ENCODE results near the gene PLEKHA1.
A peak's percentile ranks its signal among the peaks of the same experiment; 100 is the strongest.

PLEKHA1 gene

GRCh38 chr10:122392835-122393234 lies 18.3 kb downstream of the PLEKHA1 start:
- Mint-ChIP-seq H3K27me3 (no peaks in the 10 kb centered on the region), H3K27ac (no peak overlapping the region), H3K36me3 (ENCODE audit: insufficient read depth) (peaks cover 32% of the 10 kb centered on the region), H3K4me3 (no peak overlapping the region), H3K9me3 (no peaks in the 10 kb centered on the region), H3K4me1 (ENCODE audit: low read depth in 2 of 2) (peaks cover 24 to 34% of the 10 kb centered on the region in 2 donors)
- ATAC-seq (replicated peaks): no peak
- DNase-seq: no peak

- no peak for DNase-seq
- Mint-ChIP-seq H3K9me3 (no peaks in the 10 kb centered on the region), H3K4me1 (ENCODE audit: low read depth in 2 of 2) (peaks cover 21 to 30% of the 10 kb centered on the region in 2 donors), H3K4me3 (no peak overlapping the region), H3K36me3 (ENCODE audit: insufficient read depth) (peaks cover 36% of the 10 kb centered on the region), H3K27me3 (no peaks in the 10 kb centered on the region), H3K27ac (no peak overlapping the region)
- no peak for ATAC-seq (replicated peaks)
Measured at GRCh38 chr10:122393288-122393687, 18.8 kb downstream of the PLEKHA1 start.

GRCh38 chr10:122402548-122403131 lies 28.1 kb downstream of the PLEKHA1 start:
- H3K27me3 Mint-ChIP-seq: no peaks in the 10 kb centered on the region
- no peak for DNase-seq
- H3K36me3 Mint-ChIP-seq (ENCODE audit: insufficient read depth): peaks cover 23% of the 10 kb centered on the region
- H3K4me1 Mint-ChIP-seq (ENCODE audit: low read depth in 2 of 2): peaks cover 7 to 13% of the 10 kb centered on the region in 2 donors
- H3K9me3 Mint-ChIP-seq: no peaks in the 10 kb centered on the region
- no peak overlapping the region for H3K4me3 Mint-ChIP-seq
- no peak overlapping the region for H3K27ac Mint-ChIP-seq
- ATAC-seq (replicated peaks): no peak

- H3K27me3 Mint-ChIP-seq: no peaks in the 10 kb centered on the region
- H3K27ac Mint-ChIP-seq: peak overlapping the region; percentile 50 to 77
- H3K4me3 Mint-ChIP-seq: no peak overlapping the region
- DNase-seq: no peak
- H3K4me1 Mint-ChIP-seq (ENCODE audit: low read depth in 2 of 2): peaks cover 7 to 18% of the 10 kb centered on the region in 2 donors
- ATAC-seq (replicated peaks): no peak
- H3K9me3 Mint-ChIP-seq: no peaks in the 10 kb centered on the region
- peaks cover 21% of the 10 kb centered on the region for H3K36me3 Mint-ChIP-seq (ENCODE audit: insufficient read depth)
Measured at GRCh38 chr10:122404576-122404975, 30.1 kb downstream of the PLEKHA1 start.

- peak overlapping the region in 1 of 2 donors; percentile 14 for H3K4me3 Mint-ChIP-seq
- H3K9me3 Mint-ChIP-seq: no peaks in the 10 kb centered on the region
- no peaks in the 10 kb centered on the region for H3K27me3 Mint-ChIP-seq
- H3K4me1 Mint-ChIP-seq (ENCODE audit: low read depth in 2 of 2): peaks cover 7 to 31% of the 10 kb centered on the region in 2 donors
- peak overlapping the region in 1 of 2 donors; percentile 70 for H3K27ac Mint-ChIP-seq
- DNase-seq: no peak
- H3K36me3 Mint-ChIP-seq (ENCODE audit: insufficient read depth): peaks cover 16% of the 10 kb centered on the region
- no peak for ATAC-seq (replicated peaks)
Measured at GRCh38 chr10:122407375-122408125, 33.0 kb downstream of the PLEKHA1 start.

- no peak overlapping the region for H3K4me3 Mint-ChIP-seq
- peak overlapping the region in 1 of 2 donors; percentile 64 for H3K27ac Mint-ChIP-seq
- H3K9me3 Mint-ChIP-seq: no peaks in the 10 kb centered on the region
- ATAC-seq (replicated peaks) (no peak), DNase-seq (no peak)
- H3K36me3 Mint-ChIP-seq (ENCODE audit: insufficient read depth): peaks cover 22% of the 10 kb centered on the region
- H3K27me3 Mint-ChIP-seq: no peaks in the 10 kb centered on the region
- H3K4me1 Mint-ChIP-seq (ENCODE audit: low read depth in 2 of 2): peaks cover 24 to 39% of the 10 kb centered on the region in 2 donors
Measured at GRCh38 chr10:122413327-122413726, 38.8 kb downstream of the PLEKHA1 start.

- Mint-ChIP-seq H3K27me3 (no peaks in the 10 kb centered on the region), H3K4me1 (ENCODE audit: low read depth in 2 of 2) (peaks cover 47 to 65% of the 10 kb centered on the region in 2 donors), H3K4me3 (peak overlapping the region; percentile 74 to 75), H3K9me3 (no peaks in the 10 kb centered on the region), H3K27ac (peak overlapping the region; percentile 87 to 91), H3K36me3 (ENCODE audit: insufficient read depth) (peaks cover 22% of the 10 kb centered on the region)
- DNase-seq: no peak
- no peak for ATAC-seq (replicated peaks)
Measured at GRCh38 chr10:122417667-122418066, 43.2 kb downstream of the PLEKHA1 start.

- H3K36me3 Mint-ChIP-seq (ENCODE audit: insufficient read depth): peaks cover 22% of the 10 kb centered on the region
- no peak for ATAC-seq (replicated peaks)
- peaks cover 47 to 71% of the 10 kb centered on the region in 2 donors for H3K4me1 Mint-ChIP-seq (ENCODE audit: low read depth in 2 of 2)
- no peak overlapping the region for H3K4me3 Mint-ChIP-seq
- H3K27ac Mint-ChIP-seq: no peak overlapping the region
- no peaks in the 10 kb centered on the region for H3K27me3 Mint-ChIP-seq
- DNase-seq: no peak
- no peaks in the 10 kb centered on the region for H3K9me3 Mint-ChIP-seq
Measured at GRCh38 chr10:122419016-122419415, 44.5 kb downstream of the PLEKHA1 start.

- ATAC-seq (replicated peaks) (no peak), DNase-seq (no peak)
- H3K27me3 Mint-ChIP-seq: no peaks in the 10 kb centered on the region
- H3K4me3 Mint-ChIP-seq: peak overlapping the region in 1 of 2 donors; percentile 48
- peaks cover 44 to 74% of the 10 kb centered on the region in 2 donors for H3K4me1 Mint-ChIP-seq (ENCODE audit: low read depth in 2 of 2)
- peak overlapping the region; percentile 92 to 94 for H3K27ac Mint-ChIP-seq
- peaks cover 16% of the 10 kb centered on the region for H3K36me3 Mint-ChIP-seq (ENCODE audit: insufficient read depth)
- no peaks in the 10 kb centered on the region for H3K9me3 Mint-ChIP-seq
Measured at GRCh38 chr10:122419876-122420623, 45.5 kb downstream of the PLEKHA1 start.

- Mint-ChIP-seq H3K36me3 (ENCODE audit: insufficient read depth) (peaks cover 15% of the 10 kb centered on the region), H3K4me3 (peak overlapping the region; percentile 48 to 69), H3K27ac (peak overlapping the region; percentile 92 to 94), H3K27me3 (no peaks in the 10 kb centered on the region), H3K9me3 (no peaks in the 10 kb centered on the region), H3K4me1 (ENCODE audit: low read depth in 2 of 2) (peaks cover 42 to 74% of the 10 kb centered on the region in 2 donors)
- DNase-seq (no peak), ATAC-seq (replicated peaks) (no peak)
Measured at GRCh38 chr10:122420624-122421007, 46.1 kb downstream of the PLEKHA1 start.

- Mint-ChIP-seq H3K36me3 (ENCODE audit: insufficient read depth) (peaks cover 10% of the 10 kb centered on the region), H3K27me3 (no peaks in the 10 kb centered on the region), H3K4me1 (ENCODE audit: low read depth in 2 of 2) (peaks cover 39 to 69% of the 10 kb centered on the region in 2 donors), H3K9me3 (no peaks in the 10 kb centered on the region), H3K4me3 (peak overlapping the region; percentile 48 to 69), H3K27ac (peak overlapping the region; percentile 92 to 94)
- ATAC-seq (replicated peaks) (no peak), DNase-seq (no peak)
Measured at GRCh38 chr10:122421054-122421625, 46.6 kb downstream of the PLEKHA1 start.

GRCh38 chr10:122421742-122422141 lies 47.2 kb downstream of the PLEKHA1 start:
- Mint-ChIP-seq H3K4me3 (peak overlapping the region in 1 of 2 donors; percentile 69), H3K36me3 (ENCODE audit: insufficient read depth) (peaks cover 6% of the 10 kb centered on the region), H3K27me3 (no peaks in the 10 kb centered on the region), H3K9me3 (no peaks in the 10 kb centered on the region), H3K4me1 (ENCODE audit: low read depth in 2 of 2) (peaks cover 35 to 63% of the 10 kb centered on the region in 2 donors), H3K27ac (peak overlapping the region; percentile 92 to 94)
- DNase-seq (no peak), ATAC-seq (replicated peaks) (no peak)

- peak; percentile 98 for ATAC-seq (replicated peaks)
- DNase-seq: peak; percentile 30 to 31 (median 30)
- Mint-ChIP-seq H3K27ac (peak overlapping the region; percentile 60 to 92), H3K9me3 (no peaks in the 10 kb centered on the region), H3K27me3 (no peaks in the 10 kb centered on the region), H3K36me3 (ENCODE audit: insufficient read depth) (peaks cover 8% of the 10 kb centered on the region), H3K4me1 (ENCODE audit: low read depth in 2 of 2) (peaks cover 34 to 62% of the 10 kb centered on the region in 2 donors), H3K4me3 (peak overlapping the region; percentile 58 to 69)
Measured at GRCh38 chr10:122422266-122422989, 47.9 kb downstream of the PLEKHA1 start.

All from effector memory CD8-positive, alpha-beta T cell (primary cell).